ENCODE measurements around the gene PPP1CB. TPM values are rescaled to one million over a fixed set of nuclear protein-coding genes. Genes with fewer than 3 reads are reported as not detected.

PPP1CB gene
- total and polyA plus RNA-seq, 4 donors, result 26.2 to 75.4 (median 49.3) TPM

GRCh38 chr2:28707592-28707991 is 44.0 kb upstream of the PPP1CB start:
- TF ChIP-seq GABPA (IDR thresholded peaks at IDR 0.05 in 1 of 2, conservative IDR thresholded peaks at IDR 0.05 in 1 of 2) (no peak), RXRA (IDR thresholded peaks at IDR 0.05) (peak in 1 of 2 donors; percentile 8), HNF4A (conservative IDR thresholded peaks at IDR 0.05) (peak; percentile 39 to 61)
- Histone ChIP-seq H3K9ac (ENCODE audit: low read depth in 1 of 2, low read length in 2 of 2) (no peak overlapping the region), H3K27ac (ENCODE audit: low read depth in 1 of 2, low read length in 2 of 2) (no peak overlapping the region), H3K4me1 (ENCODE audit: control insufficient read depth in 4 of 4, insufficient read depth in 4 of 4, low read length in 3 of 4) (peaks cover 0 to 20% (median 8%) of the 10 kb centered on the region in 4 donors), H3K4me3 (ENCODE audit: low read depth in 1 of 3, low read length in 3 of 3) (no peak overlapping the region), H3K36me3 (ENCODE audit: control insufficient read depth in 4 of 4, insufficient read depth in 3 of 4, low read depth in 1 of 4, low read length in 3 of 4) (no peaks in the 10 kb centered on the region), H3K9me3 (ENCODE audit: control insufficient read depth in 4 of 4, low read length in 3 of 4) (no peaks in the 10 kb centered on the region), H3K27me3 (ENCODE audit: control insufficient read depth in 4 of 4, insufficient read depth in 4 of 4, low read length in 3 of 4) (no peaks in the 10 kb centered on the region)
- no peak for DNase-seq (ENCODE audit: low spot score)
- WGBS, result 55% methylated on average over 1 of the region's 1 CpG

GRCh38 chr2:28709101-28709500 is 42.5 kb upstream of the PPP1CB start:
- TF ChIP-seq REST (IDR thresholded peaks at IDR 0.05), result no peak
- TF ChIP-seq RAD21 (IDR thresholded peaks at IDR 0.05), result peak in 1 of 2 donors; percentile 32
- TF ChIP-seq NR2F2 (IDR thresholded peaks at IDR 0.05), result no peak
- peak in 1 of 2 donors; percentile 43 for TF ChIP-seq RXRA (IDR thresholded peaks at IDR 0.05)
- TF ChIP-seq HNF4A (conservative IDR thresholded peaks at IDR 0.05), result peak; percentile 11 to 29
- peak; percentile 84 for TF ChIP-seq FOXA2 (IDR thresholded peaks at IDR 0.05)
- TF ChIP-seq FOXA1 (IDR thresholded peaks at IDR 0.05), result peak; percentile 67
- TF ChIP-seq HNF4G (IDR thresholded peaks at IDR 0.05), result peak; percentile 10
- peak; percentile 50 for TF ChIP-seq SP1 (IDR thresholded peaks at IDR 0.05)
- no peak overlapping the region for H3K9ac ChIP-seq (ENCODE audit: low read depth in 1 of 2, low read length in 2 of 2)
- H3K4me3 ChIP-seq (ENCODE audit: low read depth in 1 of 3, low read length in 3 of 3), result no peak overlapping the region
- H3K27me3 ChIP-seq (ENCODE audit: control insufficient read depth in 4 of 4, insufficient read depth in 4 of 4, low read length in 3 of 4), result no peaks in the 10 kb centered on the region
- 63% methylated on average over 8 of the region's 8 CpGs for WGBS
- no peaks in the 10 kb centered on the region for H3K36me3 ChIP-seq (ENCODE audit: control insufficient read depth in 4 of 4, insufficient read depth in 3 of 4, low read depth in 1 of 4, low read length in 3 of 4)
- peaks cover 0 to 17% (median 7%) of the 10 kb centered on the region in 4 donors for H3K4me1 ChIP-seq (ENCODE audit: control insufficient read depth in 4 of 4, insufficient read depth in 4 of 4, low read length in 3 of 4)
- DNase-seq (ENCODE audit: low spot score), result no peak
- H3K9me3 ChIP-seq (ENCODE audit: control insufficient read depth in 4 of 4, low read length in 3 of 4), result no peaks in the 10 kb centered on the region
- no peak overlapping the region for H3K27ac ChIP-seq (ENCODE audit: low read depth in 1 of 2, low read length in 2 of 2)

- no peaks in the 10 kb centered on the region for H3K27me3 ChIP-seq (ENCODE audit: control insufficient read depth in 4 of 4, insufficient read depth in 4 of 4, low read length in 3 of 4)
- peaks cover 0 to 17% (median 7%) of the 10 kb centered on the region in 4 donors for H3K4me1 ChIP-seq (ENCODE audit: control insufficient read depth in 4 of 4, insufficient read depth in 4 of 4, low read length in 3 of 4)
- no peak for DNase-seq (ENCODE audit: low spot score)
- H3K27ac ChIP-seq (ENCODE audit: low read depth in 1 of 2, low read length in 2 of 2), result no peak overlapping the region
- no peak overlapping the region for H3K4me3 ChIP-seq (ENCODE audit: low read depth in 1 of 3, low read length in 3 of 3)
- H3K9ac ChIP-seq (ENCODE audit: low read depth in 1 of 2, low read length in 2 of 2), result no peak overlapping the region
- no peaks in the 10 kb centered on the region for H3K36me3 ChIP-seq (ENCODE audit: control insufficient read depth in 4 of 4, insufficient read depth in 3 of 4, low read depth in 1 of 4, low read length in 3 of 4)
- no peaks in the 10 kb centered on the region for H3K9me3 ChIP-seq (ENCODE audit: control insufficient read depth in 4 of 4, low read length in 3 of 4)
- 98% methylated on average over 4 of the region's 4 CpGs for WGBS
- TF ChIP-seq GABPA (IDR thresholded peaks at IDR 0.05 in 1 of 2, conservative IDR thresholded peaks at IDR 0.05 in 1 of 2), result no peak
- TF ChIP-seq EGR1 (IDR thresholded peaks at IDR 0.05; ENCODE audit: low read depth in 2 of 2), result no peak
- TF ChIP-seq NR2F2 (IDR thresholded peaks at IDR 0.05), result no peak
- TF ChIP-seq JUND (IDR thresholded peaks at IDR 0.05), result no peak
- TF ChIP-seq SP1 (IDR thresholded peaks at IDR 0.05), result no peak
- no peak for TF ChIP-seq ATF3 (IDR thresholded peaks at IDR 0.05)
- no peak for TF ChIP-seq RAD21 (IDR thresholded peaks at IDR 0.05)
- no peak for TF ChIP-seq TAF1 (conservative IDR thresholded peaks at IDR 0.05)
- no peak for TF ChIP-seq MAX (IDR thresholded peaks at IDR 0.05)
- no peak for TF ChIP-seq CTCF (IDR thresholded peaks at IDR 0.05; ENCODE audit: low read depth, low read length, missing input control)
- TF ChIP-seq FOXA2 (IDR thresholded peaks at IDR 0.05), result no peak
- TF ChIP-seq FOXA1 (IDR thresholded peaks at IDR 0.05), result no peak
- TF ChIP-seq ZBTB33 (IDR thresholded peaks at IDR 0.05), result no peak
Observed at GRCh38 chr2:28710545-28710944, 41.1 kb upstream of the PPP1CB start.
